ENCODE data around the gene PDE4A.

DNA sequence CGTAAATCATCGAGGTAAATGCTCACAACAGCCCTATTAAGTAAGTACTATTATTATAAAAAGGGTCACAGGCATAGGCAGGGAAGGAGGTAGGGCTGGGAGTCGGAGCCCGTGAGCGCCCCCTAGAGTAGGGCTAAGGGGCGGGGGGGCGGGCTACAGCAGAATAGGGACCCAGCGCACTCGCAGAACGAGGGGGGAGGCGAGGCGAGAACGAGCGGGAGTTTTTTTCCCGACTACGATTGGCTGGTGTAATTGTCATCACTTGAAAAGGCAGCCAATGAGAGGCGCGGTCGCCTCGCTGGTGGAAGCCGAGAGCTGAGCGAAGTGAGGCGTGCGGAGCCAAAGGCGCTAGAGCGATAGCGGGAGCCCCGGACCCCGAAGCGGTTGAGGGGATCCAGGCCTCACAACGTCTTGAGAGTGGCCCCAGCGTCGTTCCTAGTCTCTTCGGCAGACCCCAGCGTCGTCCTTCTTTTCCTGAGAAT is 58.6 kb downstream of the PDE4A start:
- TF ChIP-seq, protein P1, sequence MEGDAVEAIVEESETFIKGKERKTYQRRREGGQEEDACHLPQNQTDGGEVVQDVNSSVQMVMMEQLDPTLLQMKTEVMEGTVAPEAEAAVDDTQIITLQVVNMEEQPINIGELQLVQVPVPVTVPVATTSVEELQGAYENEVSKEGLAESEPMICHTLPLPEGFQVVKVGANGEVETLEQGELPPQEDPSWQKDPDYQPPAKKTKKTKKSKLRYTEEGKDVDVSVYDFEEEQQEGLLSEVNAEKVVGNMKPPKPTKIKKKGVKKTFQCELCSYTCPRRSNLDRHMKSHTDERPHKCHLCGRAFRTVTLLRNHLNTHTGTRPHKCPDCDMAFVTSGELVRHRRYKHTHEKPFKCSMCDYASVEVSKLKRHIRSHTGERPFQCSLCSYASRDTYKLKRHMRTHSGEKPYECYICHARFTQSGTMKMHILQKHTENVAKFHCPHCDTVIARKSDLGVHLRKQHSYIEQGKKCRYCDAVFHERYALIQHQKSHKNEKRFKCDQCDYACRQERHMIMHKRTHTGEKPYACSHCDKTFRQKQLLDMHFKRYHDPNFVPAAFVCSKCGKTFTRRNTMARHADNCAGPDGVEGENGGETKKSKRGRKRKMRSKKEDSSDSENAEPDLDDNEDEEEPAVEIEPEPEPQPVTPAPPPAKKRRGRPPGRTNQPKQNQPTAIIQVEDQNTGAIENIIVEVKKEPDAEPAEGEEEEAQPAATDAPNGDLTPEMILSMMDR (IDR thresholded peaks at IDR 0.05): peak; percentile 45
- TF ChIP-seq EP300 (IDR thresholded peaks at IDR 0.05) (no peak), CHD2 (IDR thresholded peaks at IDR 0.05; ENCODE audit: low read length, partially characterized antibody) (no peak), POLR2AphosphoS2 (conservative IDR thresholded peaks at IDR 0.05; ENCODE audit: low read length) (no peak)

All from A549 (cell line).